DND-41 (cell line): ENCODE results near the gene VWF.
"Not testable (repeated sequence)": the region's sequence is repeated elsewhere in the genome, so short reads cannot be mapped to it uniquely, and the experiment has no call there.

Experiments used
- ATAC-seq: fragments of 200-7000 bp; cut with Tn5 transposase; 3 replicates; pipeline ENCODE4 v1.9.1; 2021; ENCODE audit warnings: low read depth; ENCODE audit not compliant: insufficient read depth
- DNase-seq: peaks from one replicate; pipeline ENCODE4 v3.0.0-alpha.2; 2020
- H2AFZ ChIP-seq: 2 replicates; pipeline ENCODE4 v1.6.0; 2012; ENCODE audit warnings: low read depth, low read length
- H3K27ac ChIP-seq: 2 replicates; pipeline ENCODE4 v1.5.1; 2012; ENCODE audit warnings: low read length, inconsistent platforms
- H3K27me3 ChIP-seq: fragments of 200-600 bp; sonication (generic); 2 replicates; pipeline ENCODE4 v1.6.0; 2012; ENCODE audit warnings: low read length, mild to moderate bottlenecking, inconsistent platforms; ENCODE audit not compliant: insufficient read depth, poor library complexity
- H3K36me3 ChIP-seq: 2 replicates; pipeline ENCODE4 v1.5.1; 2012; ENCODE audit warnings: low read length, inconsistent platforms; ENCODE audit not compliant: insufficient read depth
- H3K4me1 ChIP-seq: 2 replicates; pipeline ENCODE4 v1.5.1; 2012; ENCODE audit warnings: mild to moderate bottlenecking, low read length; ENCODE audit not compliant: insufficient read depth
- H3K4me2 ChIP-seq: 2 replicates; pipeline ENCODE4 v1.6.0; 2012; ENCODE audit warnings: mild to moderate bottlenecking, moderate library complexity, low read length, inconsistent platforms; ENCODE audit not compliant: insufficient read depth
- H3K4me3 ChIP-seq, 2 experiments: fragments of 200-600 bp in 1 of 2; shearing (Covaris generic) in 1 of 2; 2 replicates each; pipeline ENCODE4 v1.5.1; 2012 to 2016; ENCODE audit warnings: inconsistent platforms in 2 of 2, low read length in 2 of 2, mild to moderate bottlenecking in 2 of 2, low read depth in 1 of 2, moderate library complexity in 1 of 2
- H3K79me2 ChIP-seq: 2 replicates; pipeline ENCODE4 v1.6.0; 2012; ENCODE audit warnings: low read length, inconsistent platforms; ENCODE audit not compliant: insufficient read depth
- H3K9ac ChIP-seq: 2 replicates; pipeline ENCODE4 v1.6.0; 2012; ENCODE audit warnings: low read depth, mild to moderate bottlenecking, inconsistent platforms, low read length, moderate library complexity
- H3K9me3 ChIP-seq: 2 replicates; pipeline ENCODE4 v1.5.1; 2012; ENCODE audit warnings: low read length, moderate library complexity, mild to moderate bottlenecking, inconsistent platforms; ENCODE audit not compliant: insufficient read depth, severe bottlenecking
- H4K20me1 ChIP-seq: 2 replicates; pipeline ENCODE4 v1.6.0; 2012; ENCODE audit warnings: low read length; ENCODE audit not compliant: insufficient read depth
- CTCF ChIP-seq: IDR thresholded peaks from 2 replicates; pipeline ENCODE4 v1.5.1; 2012; ENCODE audit warnings: borderline replicate concordance, low read length, moderate library complexity, mild to moderate bottlenecking; ENCODE audit not compliant: poor library complexity, severe bottlenecking; ENCODE audit errors: extremely low read depth
- EZH2 ChIP-seq: IDR thresholded peaks from 3 replicates; pipeline ENCODE4 v1.6.1; 2012; ENCODE audit warnings: borderline replicate concordance, low read depth, mild to moderate bottlenecking, moderate library complexity, low read length, inconsistent platforms; ENCODE audit not compliant: severe bottlenecking

VWF gene

GRCh38 chr12:6165395-6165794 lies 40.9 kb upstream of the VWF start:
- no peaks in the 10 kb centered on the region for H3K9me3 ChIP-seq
- H3K36me3 ChIP-seq, result no peaks in the 10 kb centered on the region
- no peak overlapping the region for H3K27ac ChIP-seq
- H3K27me3 ChIP-seq, result peaks cover 2% of the 10 kb centered on the region
- H4K20me1 ChIP-seq, result no peaks in the 10 kb centered on the region
- H2AFZ ChIP-seq, result no peak overlapping the region
- no peak overlapping the region for H3K4me2 ChIP-seq
- H3K79me2 ChIP-seq, result no peaks in the 10 kb centered on the region
- TF ChIP-seq CTCF, result no peak
- no peak for TF ChIP-seq EZH2
- H3K4me3 ChIP-seq, result no peak overlapping the region
- no peak for ATAC-seq
- DNase-seq, result no peak
- no peak overlapping the region for H3K9ac ChIP-seq
- H3K4me1 ChIP-seq, result no peaks in the 10 kb centered on the region

- H3K4me3 ChIP-seq, result no peak overlapping the region
- no peak for DNase-seq
- no peaks in the 10 kb centered on the region for H3K9me3 ChIP-seq
- no peak overlapping the region for H3K27ac ChIP-seq
- H2AFZ ChIP-seq, result no peak overlapping the region
- H3K4me2 ChIP-seq, result no peak overlapping the region
- no peaks in the 10 kb centered on the region for H3K4me1 ChIP-seq
- peaks cover 2% of the 10 kb centered on the region for H3K27me3 ChIP-seq
- no peak for ATAC-seq
- TF ChIP-seq CTCF (no peak), EZH2 (no peak)
- H3K79me2 ChIP-seq, result no peaks in the 10 kb centered on the region
- no peak overlapping the region for H3K9ac ChIP-seq
- no peaks in the 10 kb centered on the region for H3K36me3 ChIP-seq
- no peaks in the 10 kb centered on the region for H4K20me1 ChIP-seq
Observed at GRCh38 chr12:6163416-6164060, 39.1 kb upstream of the VWF start.

- no peak overlapping the region for H3K9ac ChIP-seq
- H3K4me1 ChIP-seq, result no peaks in the 10 kb centered on the region
- no peak overlapping the region for H3K4me2 ChIP-seq
Observed at GRCh38 chr12:6161124-6161882, 36.8 kb upstream of the VWF start.

GRCh38 chr12:6160049-6160649 lies 35.7 kb upstream of the VWF start:
- H3K36me3 ChIP-seq, H4K20me1 ChIP-seq, H3K9ac ChIP-seq, H3K79me2 ChIP-seq, H3K9me3 ChIP-seq, DNase-seq, ATAC-seq, H3K4me3 ChIP-seq, H3K27me3 ChIP-seq, H3K4me1 ChIP-seq, H3K4me2 ChIP-seq, H3K27ac ChIP-seq, H2AFZ ChIP-seq: not testable (repeated sequence)

More at GRCh38 chr12:6161124-6161882, 36.8 kb upstream of the VWF start:
- Histone ChIP-seq H3K9me3 (no peaks in the 10 kb centered on the region), H2AFZ (no peak overlapping the region), H3K27ac (no peak overlapping the region), H3K4me3 (no peak overlapping the region), H3K27me3 (peaks cover 2% of the 10 kb centered on the region), H3K36me3 (no peaks in the 10 kb centered on the region), H4K20me1 (no peaks in the 10 kb centered on the region), H3K79me2 (no peaks in the 10 kb centered on the region)
- no peak for TF ChIP-seq EZH2
- no peak for TF ChIP-seq CTCF
- no peak for DNase-seq
- no peak for ATAC-seq

- not testable (repeated sequence) for DNase-seq, H3K4me1 ChIP-seq, H3K79me2 ChIP-seq, H3K4me3 ChIP-seq, H2AFZ ChIP-seq, H3K27ac ChIP-seq, H3K4me2 ChIP-seq, ATAC-seq, H3K9me3 ChIP-seq, H3K36me3 ChIP-seq, H4K20me1 ChIP-seq, H3K9ac ChIP-seq, H3K27me3 ChIP-seq
Observed at GRCh38 chr12:6159166-6160011, 34.9 kb upstream of the VWF start.
